Fibroblast of skin of left quadriceps (primary cell): ENCODE data around the gene SEMA3D.
A peak's percentile ranks its signal among the peaks of the same experiment; 100 is the strongest.

Source experiments
- DNase-seq, 2 experiments: peaks; one replicate each; pipeline ENCODE4 v3.0.0-alpha.2; 2013; ENCODE audit warnings: low read depth in 2 of 2

Gene SEMA3D

GRCh38 chr7:85186521-85187241, at the start of gene SEMA3D:
Gene SEMA3D (minus strand): TSS chr7:85187056. CDS start chr7:85121891, 65,165 bp downstream.
- peak; percentile 72 to 75 for DNase-seq

GRCh38 chr7:85234730-85235129, 47.9 kb upstream of the SEMA3D start:
- no peak for DNase-seq

- no peak for DNase-seq
Measured at GRCh38 chr7:85232068-85232467, 45.2 kb upstream of the SEMA3D start.

- no peak for DNase-seq
Measured at GRCh38 chr7:85230623-85231022, 43.8 kb upstream of the SEMA3D start.

- no peak for DNase-seq
Measured at GRCh38 chr7:85229544-85229943, 42.7 kb upstream of the SEMA3D start.

GRCh38 chr7:85226361-85227085, 39.7 kb upstream of the SEMA3D start:
- DNase-seq = peak; percentile 28 to 35

GRCh38 chr7:85224171-85224570, 37.3 kb upstream of the SEMA3D start:
- DNase-seq = no peak

- DNase-seq = no peak
Measured at GRCh38 chr7:85222522-85222921, 35.7 kb upstream of the SEMA3D start.

GRCh38 chr7:85221796-85222195, 34.9 kb upstream of the SEMA3D start:
- DNase-seq = no peak

GRCh38 chr7:85220651-85221050, 33.8 kb upstream of the SEMA3D start:
- no peak for DNase-seq

GRCh38 chr7:85220023-85220422, 33.2 kb upstream of the SEMA3D start:
- DNase-seq = no peak

GRCh38 chr7:85217085-85217484, 30.2 kb upstream of the SEMA3D start:
- DNase-seq = no peak

- no peak for DNase-seq
Measured at GRCh38 chr7:85215098-85215497, 28.2 kb upstream of the SEMA3D start.

- DNase-seq = no peak
Measured at GRCh38 chr7:85213500-85213899, 26.6 kb upstream of the SEMA3D start.

GRCh38 chr7:85205754-85206153, 18.9 kb upstream of the SEMA3D start:
- no peak for DNase-seq

GRCh38 chr7:85204496-85204895, 17.6 kb upstream of the SEMA3D start:
- no peak for DNase-seq

GRCh38 chr7:85204061-85204460, 17.2 kb upstream of the SEMA3D start:
- no peak for DNase-seq

GRCh38 chr7:85201209-85201608, 14.4 kb upstream of the SEMA3D start:
- no peak for DNase-seq

GRCh38 chr7:85196696-85197095, 9.8 kb upstream of the SEMA3D start:
- peak in 1 of 2 experiments; percentile 1 for DNase-seq

GRCh38 chr7:85191383-85191782, 4.5 kb upstream of the SEMA3D start:
- no peak for DNase-seq

GRCh38 chr7:85186083-85186520, 754 bp downstream of the SEMA3D start:
- DNase-seq = no peak

- DNase-seq = no peak
Measured at GRCh38 chr7:85185424-85186082, 1.3 kb downstream of the SEMA3D start.
